Measurements from ENCODE around the gene NRXN3.

DNA sequence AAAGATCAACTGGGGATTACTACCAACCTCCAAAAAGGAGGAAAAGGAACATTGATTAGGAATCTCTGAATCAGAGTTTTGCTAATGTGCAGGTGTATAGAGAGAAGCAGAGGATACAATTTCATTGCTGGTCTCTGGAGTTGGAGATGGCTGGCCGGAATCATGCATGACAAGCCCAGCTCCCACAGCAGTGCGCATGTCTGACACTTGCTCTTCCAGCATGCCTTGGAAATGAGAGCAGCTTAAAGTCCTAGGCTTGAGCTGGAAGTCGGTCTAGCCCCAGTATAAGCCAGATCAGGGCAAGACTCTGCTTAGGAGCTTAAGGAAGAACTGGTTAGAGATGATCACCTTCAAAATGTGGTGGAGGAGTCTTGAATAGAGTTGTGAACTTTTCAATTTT, 1298.3 kb downstream of the NRXN3 start:
- no peak for TF ChIP-seq POLR2A (IDR thresholded peaks at IDR 0.05)
- TF ChIP-seq, protein P1, sequence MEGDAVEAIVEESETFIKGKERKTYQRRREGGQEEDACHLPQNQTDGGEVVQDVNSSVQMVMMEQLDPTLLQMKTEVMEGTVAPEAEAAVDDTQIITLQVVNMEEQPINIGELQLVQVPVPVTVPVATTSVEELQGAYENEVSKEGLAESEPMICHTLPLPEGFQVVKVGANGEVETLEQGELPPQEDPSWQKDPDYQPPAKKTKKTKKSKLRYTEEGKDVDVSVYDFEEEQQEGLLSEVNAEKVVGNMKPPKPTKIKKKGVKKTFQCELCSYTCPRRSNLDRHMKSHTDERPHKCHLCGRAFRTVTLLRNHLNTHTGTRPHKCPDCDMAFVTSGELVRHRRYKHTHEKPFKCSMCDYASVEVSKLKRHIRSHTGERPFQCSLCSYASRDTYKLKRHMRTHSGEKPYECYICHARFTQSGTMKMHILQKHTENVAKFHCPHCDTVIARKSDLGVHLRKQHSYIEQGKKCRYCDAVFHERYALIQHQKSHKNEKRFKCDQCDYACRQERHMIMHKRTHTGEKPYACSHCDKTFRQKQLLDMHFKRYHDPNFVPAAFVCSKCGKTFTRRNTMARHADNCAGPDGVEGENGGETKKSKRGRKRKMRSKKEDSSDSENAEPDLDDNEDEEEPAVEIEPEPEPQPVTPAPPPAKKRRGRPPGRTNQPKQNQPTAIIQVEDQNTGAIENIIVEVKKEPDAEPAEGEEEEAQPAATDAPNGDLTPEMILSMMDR (IDR thresholded peaks at IDR 0.05 in 4 of 5, conservative IDR thresholded peaks at IDR 0.05 in 1 of 5), result no peak
